ENCODE measurements around the gene RFFL. TPM values are rescaled to one million over a fixed set of nuclear protein-coding genes. Genes with fewer than 3 reads are reported as not detected.

The RFFL gene
- total RNA-seq, 5 donors from 2014 or later (not counting 1 experiment from before 2014, with no cell fraction given), result 51.3 to 80.2 (median 74.1) TPM

- Mint-ChIP-seq H3K9me3 (no peaks in the 10 kb centered on the region), H3K27me3 (no peaks in the 10 kb centered on the region), H3K4me1 (peaks cover 14 to 23% (median 16%) of the 10 kb centered on the region in 3 donors), H3K36me3 (peaks cover 73% of the 10 kb centered on the region), H3K27ac (no peak overlapping the region), H3K4me3 (no peak overlapping the region)
- Histone ChIP-seq H3K4me1 (ENCODE audit: control insufficient read depth in 1 of 2, extremely low read depth in 1 of 2, insufficient read depth in 2 of 2, low read length in 2 of 2) (no peaks in the 10 kb centered on the region), H3K27ac (ENCODE audit: low read length) (no peak overlapping the region), H3K4me3 (ENCODE audit: control insufficient read depth in 1 of 2, extremely low read depth in 1 of 2, low read length in 1 of 2) (no peak overlapping the region), H3K27me3 (replicated peaks in 1 of 2; ENCODE audit: control insufficient read depth in 2 of 2, extremely low read depth in 1 of 2, insufficient read depth in 2 of 2, low read length in 1 of 2) (no peaks in the 10 kb centered on the region), H3K9me3 (no peaks in the 10 kb centered on the region), H3K36me3 (ENCODE audit: control insufficient read depth in 2 of 2, extremely low read depth in 1 of 2, insufficient read depth in 1 of 2, low read length in 1 of 2) (peaks cover 19 to 80% of the 10 kb centered on the region in 2 donors)
- POLR2A ChIA-PET, result no interaction called here
- DNase-seq (no peak), ATAC-seq (replicated peaks in 1 of 4) (no peak)
- CTCF ChIA-PET, result no interaction called here
- WGBS (ENCODE audit: insufficient coverage), result 98% methylated on average over 7 of the region's 10 CpGs
Observed at GRCh38 chr17:34989473-34989872, 74.0 kb downstream of the RFFL start.

GRCh38 chr17:34988644-34989043 lies 74.9 kb downstream of the RFFL start:
- Mint-ChIP-seq H3K27me3 (no peaks in the 10 kb centered on the region), H3K36me3 (peaks cover 68% of the 10 kb centered on the region), H3K9me3 (no peaks in the 10 kb centered on the region), H3K4me1 (peaks cover 22 to 31% (median 25%) of the 10 kb centered on the region in 3 donors), H3K4me3 (no peak overlapping the region), H3K27ac (no peak overlapping the region)
- Histone ChIP-seq H3K27me3 (replicated peaks in 1 of 2; ENCODE audit: control insufficient read depth in 2 of 2, extremely low read depth in 1 of 2, insufficient read depth in 2 of 2, low read length in 1 of 2) (no peaks in the 10 kb centered on the region), H3K27ac (ENCODE audit: low read length) (no peak overlapping the region), H3K4me3 (ENCODE audit: control insufficient read depth in 1 of 2, extremely low read depth in 1 of 2, low read length in 1 of 2) (no peak overlapping the region), H3K36me3 (ENCODE audit: control insufficient read depth in 2 of 2, extremely low read depth in 1 of 2, insufficient read depth in 1 of 2, low read length in 1 of 2) (peaks cover 15 to 75% of the 10 kb centered on the region in 2 donors), H3K4me1 (ENCODE audit: control insufficient read depth in 1 of 2, extremely low read depth in 1 of 2, insufficient read depth in 2 of 2, low read length in 2 of 2) (no peaks in the 10 kb centered on the region), H3K9me3 (no peaks in the 10 kb centered on the region)
- ChIA-PET POLR2A (interaction anchor here in 1 of 2 donors (0.6 to 0.7 kb wide), 2 partner anchors 16 to 831 kb away, joined by 3 to 5 read pairs; no protein-coding TSS in a partner anchor), CTCF (interaction anchor here in 1 of 2 donors (0.7 kb wide), 1 partner anchor 11 kb away, joined by 3 read pairs; no protein-coding TSS in a partner anchor)
- 100% methylated on average over 1 of the region's 2 CpGs for WGBS (ENCODE audit: insufficient coverage)
- no peak for DNase-seq
- ATAC-seq (replicated peaks in 1 of 4), result no peak

DNA sequence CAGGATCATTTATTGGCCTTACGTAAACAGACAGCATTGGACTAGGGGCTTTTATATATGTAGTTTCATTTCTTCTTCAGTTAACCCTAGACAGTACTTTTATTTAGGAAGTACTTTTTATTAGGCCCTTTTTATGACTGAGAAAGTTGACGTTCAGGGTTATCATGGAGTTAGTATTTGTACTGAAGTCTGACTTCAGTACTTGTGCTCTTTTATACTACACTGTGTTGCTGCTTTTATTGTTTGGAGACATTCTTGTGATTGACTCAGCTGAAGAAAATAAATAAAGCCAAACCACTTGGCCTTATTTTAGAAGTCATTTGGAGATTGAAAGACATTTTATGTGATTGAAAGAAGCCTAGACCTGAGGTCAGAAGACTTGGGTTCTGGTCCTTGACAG lies 76.3 kb downstream of the RFFL start:
- Mint-ChIP-seq H3K27ac (no peak overlapping the region), H3K9me3 (no peaks in the 10 kb centered on the region), H3K4me1 (peaks cover 35 to 43% (median 38%) of the 10 kb centered on the region in 3 donors), H3K4me3 (no peak overlapping the region), H3K27me3 (no peaks in the 10 kb centered on the region), H3K36me3 (peaks cover 63% of the 10 kb centered on the region)
- peaks cover 2 to 7% of the 10 kb centered on the region in 2 experiments for H3K4me1 ChIP-seq (ENCODE audit: control insufficient read depth in 1 of 2, extremely low read depth in 1 of 2, insufficient read depth in 2 of 2, low read length in 2 of 2)
- POLR2A ChIA-PET, result no interaction called here
- no peak for ATAC-seq (replicated peaks in 1 of 4)
- no peak overlapping the region for H3K4me3 ChIP-seq (ENCODE audit: control insufficient read depth in 1 of 2, extremely low read depth in 1 of 2, low read length in 1 of 2)
- DNase-seq, result no peak
- no CpG with 5 or more reads among the region's 2 CpGs for WGBS (ENCODE audit: insufficient coverage)
- H3K27me3 ChIP-seq (replicated peaks in 1 of 2; ENCODE audit: control insufficient read depth in 2 of 2, extremely low read depth in 1 of 2, insufficient read depth in 2 of 2, low read length in 1 of 2), result no peaks in the 10 kb centered on the region
- no peaks in the 10 kb centered on the region for H3K9me3 ChIP-seq
- CTCF ChIA-PET, result no interaction called here
- no peak overlapping the region for H3K27ac ChIP-seq (ENCODE audit: low read length)
- H3K36me3 ChIP-seq (ENCODE audit: control insufficient read depth in 2 of 2, extremely low read depth in 1 of 2, insufficient read depth in 1 of 2, low read length in 1 of 2), result peaks cover 15 to 61% of the 10 kb centered on the region in 2 donors

GRCh38 chr17:34981538-34982241 lies 81.8 kb downstream of the RFFL start:
- Mint-ChIP-seq H3K27ac (peak overlapping the region; percentile 92 to 93), H3K4me1 (peaks cover 56 to 60% (median 58%) of the 10 kb centered on the region in 3 donors), H3K27me3 (no peaks in the 10 kb centered on the region), H3K36me3 (peaks cover 24% of the 10 kb centered on the region), H3K4me3 (peak overlapping the region; percentile 79 to 93 (median 92)), H3K9me3 (no peaks in the 10 kb centered on the region)
- DNase-seq (peak in 1 of 35 experiments; percentile 15), ATAC-seq (replicated peaks in 1 of 4) (no peak)
- peak overlapping the region; percentile 97 for H3K27ac ChIP-seq (ENCODE audit: low read length)
- peaks cover 13 to 27% of the 10 kb centered on the region in 2 experiments for H3K4me1 ChIP-seq (ENCODE audit: control insufficient read depth in 1 of 2, extremely low read depth in 1 of 2, insufficient read depth in 2 of 2, low read length in 2 of 2)
- WGBS (ENCODE audit: insufficient coverage), result 50% methylated on average over 2 of the region's 8 CpGs
- H3K27me3 ChIP-seq (replicated peaks in 1 of 2; ENCODE audit: control insufficient read depth in 2 of 2, extremely low read depth in 1 of 2, insufficient read depth in 2 of 2, low read length in 1 of 2), result no peaks in the 10 kb centered on the region
- peaks cover 0 to 12% of the 10 kb centered on the region in 2 donors for H3K36me3 ChIP-seq (ENCODE audit: control insufficient read depth in 2 of 2, extremely low read depth in 1 of 2, insufficient read depth in 1 of 2, low read length in 1 of 2)
- ChIA-PET POLR2A (interaction anchor here (0.5 to 1.4 kb wide), 8 partner anchors 15 to 159 kb away, joined by 3 to 8 read pairs (median 3); partner anchors contain the start of genes CCT6B (in 1 of the 2) and ZNF830 (in 1 of the 2)), CTCF (interaction anchor here (0.6 to 2.4 kb wide), 6 partner anchors 18 to 439 kb away, joined by 3 to 10 read pairs (median 3); partner anchors contain the start of genes RAD51D (in 1 of the 2) and RFFL (in 1 of the 2))
- H3K9me3 ChIP-seq, result no peaks in the 10 kb centered on the region
- H3K4me3 ChIP-seq (ENCODE audit: control insufficient read depth in 1 of 2, extremely low read depth in 1 of 2, low read length in 1 of 2), result peak overlapping the region; percentile 79 to 93

DNA sequence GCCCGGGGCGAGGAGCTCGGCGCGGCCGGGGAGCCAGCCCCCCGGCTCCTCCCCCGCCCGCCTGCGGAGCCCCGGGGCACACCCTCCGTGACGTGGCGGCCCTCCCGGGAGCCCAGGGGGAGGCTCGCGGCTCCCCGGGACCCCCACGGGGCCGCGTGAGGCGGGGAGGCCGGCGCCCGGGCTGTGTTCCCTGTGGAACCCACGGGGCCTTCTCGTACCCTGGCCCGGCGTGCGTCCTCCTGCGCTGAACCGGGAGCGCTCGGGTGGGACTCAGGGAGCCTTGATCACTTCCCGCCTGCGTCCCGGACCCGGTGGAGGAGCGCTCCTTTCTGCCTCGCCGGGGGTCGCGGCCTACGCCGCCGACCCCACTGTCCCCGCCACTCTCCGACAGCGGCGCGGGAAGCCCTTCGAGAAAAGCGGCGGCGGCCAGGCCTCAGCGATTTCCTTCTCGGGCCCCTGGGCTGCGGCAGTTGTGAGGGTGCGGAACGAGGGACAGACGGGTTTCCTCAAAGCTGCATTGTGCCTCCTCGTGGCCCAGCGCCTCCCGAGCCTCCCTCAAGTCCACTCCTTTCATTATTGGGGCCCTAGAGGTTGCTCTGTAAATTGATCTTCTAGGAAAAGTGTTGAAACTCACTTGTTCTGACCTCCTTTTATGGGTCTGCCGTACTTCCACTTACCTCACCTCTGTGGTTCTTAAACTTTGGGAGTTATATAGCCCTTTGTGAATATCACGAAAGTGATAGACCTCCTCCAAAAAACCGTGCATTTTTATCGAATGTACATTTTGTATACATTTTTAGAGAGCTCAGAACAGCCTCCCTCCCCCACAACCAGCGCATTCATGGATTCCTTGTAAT lies 82.6 kb downstream of the RFFL start:
- Mint-ChIP-seq H3K4me1 (peaks cover 52 to 58% (median 54%) of the 10 kb centered on the region in 3 donors), H3K27ac (peak overlapping the region; percentile 92 to 93), H3K36me3 (peaks cover 19% of the 10 kb centered on the region), H3K9me3 (no peaks in the 10 kb centered on the region), H3K4me3 (peak overlapping the region; percentile 79 to 93 (median 92)), H3K27me3 (no peaks in the 10 kb centered on the region)
- peak in 34 of 35 experiments; percentile 43 to 85 (median 64) for DNase-seq
- ChIA-PET CTCF (interaction anchor here (0.6 to 2.4 kb wide), 7 partner anchors 17 to 595 kb away, joined by 3 to 10 read pairs (median 4); partner anchors contain the start of genes RAD51D (in 1 of the 2) and RFFL (in 1 of the 2)), POLR2A (interaction anchor here (0.6 to 1.4 kb wide), 5 partner anchors 17 to 623 kb away, joined by 3 to 5 read pairs (median 3); partner anchors contain the start of genes CCT6B (in 1 of the 2) and ZNF830 (in 1 of the 2))
- Histone ChIP-seq H3K36me3 (ENCODE audit: control insufficient read depth in 2 of 2, extremely low read depth in 1 of 2, insufficient read depth in 1 of 2, low read length in 1 of 2) (peaks cover 0 to 6% of the 10 kb centered on the region in 2 donors), H3K4me1 (ENCODE audit: control insufficient read depth in 1 of 2, extremely low read depth in 1 of 2, insufficient read depth in 2 of 2, low read length in 2 of 2) (peaks cover 13 to 27% of the 10 kb centered on the region in 2 experiments), H3K27ac (ENCODE audit: low read length) (peak overlapping the region; percentile 97), H3K4me3 (ENCODE audit: control insufficient read depth in 1 of 2, extremely low read depth in 1 of 2, low read length in 1 of 2) (peak overlapping the region; percentile 79 to 93), H3K27me3 (replicated peaks in 1 of 2; ENCODE audit: control insufficient read depth in 2 of 2, extremely low read depth in 1 of 2, insufficient read depth in 2 of 2, low read length in 1 of 2) (no peaks in the 10 kb centered on the region), H3K9me3 (no peaks in the 10 kb centered on the region)
- ATAC-seq (replicated peaks in 1 of 4), result peak; percentile 88 to 93 (median 90)
- WGBS (ENCODE audit: insufficient coverage), result under 1% methylated on average over 56 of the region's 69 CpGs
